ENCODE data around the gene TOP3A.

DNA sequence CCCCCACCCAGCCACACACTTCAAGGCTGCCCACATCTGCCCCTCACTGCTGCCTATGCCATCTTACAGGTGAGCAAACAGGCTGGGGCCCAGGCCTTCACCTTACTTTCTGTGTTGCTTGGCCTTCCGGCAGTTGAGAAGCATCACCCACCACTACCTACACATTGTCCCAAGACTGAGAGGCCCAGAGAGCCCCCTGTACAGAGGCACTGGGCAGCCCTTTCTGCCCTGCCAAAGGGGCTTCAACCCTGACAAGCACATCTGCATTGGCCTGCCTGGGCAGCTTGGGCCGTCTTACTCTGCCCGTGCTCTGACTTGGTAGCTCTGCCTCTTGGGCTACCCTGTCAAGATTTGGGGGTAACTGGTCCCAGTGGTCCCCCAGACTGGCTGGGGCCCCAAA lies 53.1 kb downstream of the TOP3A start:
- TF ChIP-seq, protein P1, sequence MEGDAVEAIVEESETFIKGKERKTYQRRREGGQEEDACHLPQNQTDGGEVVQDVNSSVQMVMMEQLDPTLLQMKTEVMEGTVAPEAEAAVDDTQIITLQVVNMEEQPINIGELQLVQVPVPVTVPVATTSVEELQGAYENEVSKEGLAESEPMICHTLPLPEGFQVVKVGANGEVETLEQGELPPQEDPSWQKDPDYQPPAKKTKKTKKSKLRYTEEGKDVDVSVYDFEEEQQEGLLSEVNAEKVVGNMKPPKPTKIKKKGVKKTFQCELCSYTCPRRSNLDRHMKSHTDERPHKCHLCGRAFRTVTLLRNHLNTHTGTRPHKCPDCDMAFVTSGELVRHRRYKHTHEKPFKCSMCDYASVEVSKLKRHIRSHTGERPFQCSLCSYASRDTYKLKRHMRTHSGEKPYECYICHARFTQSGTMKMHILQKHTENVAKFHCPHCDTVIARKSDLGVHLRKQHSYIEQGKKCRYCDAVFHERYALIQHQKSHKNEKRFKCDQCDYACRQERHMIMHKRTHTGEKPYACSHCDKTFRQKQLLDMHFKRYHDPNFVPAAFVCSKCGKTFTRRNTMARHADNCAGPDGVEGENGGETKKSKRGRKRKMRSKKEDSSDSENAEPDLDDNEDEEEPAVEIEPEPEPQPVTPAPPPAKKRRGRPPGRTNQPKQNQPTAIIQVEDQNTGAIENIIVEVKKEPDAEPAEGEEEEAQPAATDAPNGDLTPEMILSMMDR (IDR thresholded peaks at IDR 0.05; ENCODE audit: low read length), result no peak
- no peak for TF ChIP-seq EZH2 (IDR thresholded peaks at IDR 0.05; ENCODE audit: borderline replicate concordance, low read length)
